Right ventricle myocardium superior (tissue), 1 donor: Measurements from ENCODE around the gene DOK7. TPM values are rescaled to one million over a fixed set of nuclear protein-coding genes. Genes with fewer than 3 reads are reported as not detected.

Source experiments
- ATAC-seq: fragments of 200-7000 bp; cut with Tn5 transposase; one replicate; pipeline ENCODE4 v1.9.1; 2020; ENCODE audit warnings: mild to moderate bottlenecking; ENCODE audit not compliant: poor library complexity
- DNase-seq: peaks from one replicate; pipeline ENCODE4 v3.0.0-alpha.2; 2020
- intact Hi-C: fragments of 100-400 bp; cut with DNase I; formaldehyde crosslinking; loops from one replicate; pipeline ENCODE4 v1.11.2; 2022
- total RNA-seq: library from RNA; stranded (reverse); fragmentation: NEBNext Ultra II Directional; extraction: Animal tissue kit (Norgen Biotek cat#: 25700); gene quantifications from one replicate; pipeline ENCODE4 v1.2.1, GENCODE V29; 2021
- donor health status: DM: no; HTN: yes; CAD: no; lungs with severe emphysema.

Gene DOK7
- total RNA-seq, 1 donor from 2014 or later, result 33.7 TPM

GRCh38 chr4:3521621-3522325 is 58.7 kb downstream of the DOK7 start:
- ATAC-seq (no peak), DNase-seq (no peak)
- intact Hi-C loops, result no loop called here

DNA sequence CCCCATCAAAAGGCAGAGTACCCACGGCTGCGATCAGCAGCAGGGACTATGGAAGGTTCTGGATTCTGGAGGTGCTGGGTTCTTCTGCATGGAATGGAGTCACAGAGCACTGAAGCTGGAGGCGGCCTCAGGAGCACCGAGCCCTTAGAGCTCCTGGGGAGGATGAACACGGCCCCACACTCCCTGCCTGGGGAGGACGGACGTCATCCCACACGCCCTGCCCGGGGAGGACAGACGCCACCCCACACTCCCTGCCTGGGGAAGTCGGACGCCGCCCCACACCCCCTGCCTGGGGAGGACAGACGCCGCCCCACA is 59.2 kb downstream of the DOK7 start:
- no peak for DNase-seq
- no peak for ATAC-seq
- intact Hi-C loops, result no loop called here

- ATAC-seq (no peak), DNase-seq (no peak)
- intact Hi-C loops, result no loop called here
Observed at GRCh38 chr4:3522651-3523050, 59.5 kb downstream of the DOK7 start.

DNA sequence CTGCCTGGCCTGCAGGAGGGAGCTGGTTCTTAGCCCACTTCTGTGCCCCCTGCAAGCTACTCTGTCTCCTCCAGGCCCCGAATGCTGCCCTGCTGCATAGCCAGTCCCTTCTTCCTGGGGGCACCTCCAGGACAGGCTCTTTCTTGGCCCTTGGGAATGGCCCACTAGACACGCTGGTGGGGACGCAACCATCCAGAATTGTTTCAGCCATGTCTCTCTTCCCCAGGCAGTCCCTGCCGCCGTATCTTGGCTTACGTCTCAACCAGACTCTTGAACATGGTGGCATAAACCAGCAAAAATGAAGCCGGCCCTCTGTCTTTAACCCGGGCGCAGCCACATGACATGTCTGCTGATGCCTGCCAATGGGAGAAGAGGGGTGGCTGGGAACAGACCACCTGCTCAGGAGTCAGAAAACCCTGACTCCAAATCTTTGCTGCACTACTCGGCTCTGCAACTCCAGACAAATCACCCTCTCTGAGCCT is 60.1 kb downstream of the DOK7 start:
- no peak for DNase-seq
- ATAC-seq, result no peak
- intact Hi-C loops, result no loop called here

- DNase-seq, result no peak
Observed at GRCh38 chr4:3523628-3524221, 60.6 kb downstream of the DOK7 start.

GRCh38 chr4:3524349-3524748 is 61.2 kb downstream of the DOK7 start:
- DNase-seq (no peak), ATAC-seq (no peak)
- intact Hi-C loops, result no loop called here

More at GRCh38 chr4:3523628-3524221, 60.6 kb downstream of the DOK7 start:
- no peak for ATAC-seq
- intact Hi-C loops, result no loop called here

- DNase-seq (no peak), ATAC-seq (no peak)
- intact Hi-C loops, result no loop called here
Observed at GRCh38 chr4:3524920-3525319, 61.8 kb downstream of the DOK7 start.

DNA sequence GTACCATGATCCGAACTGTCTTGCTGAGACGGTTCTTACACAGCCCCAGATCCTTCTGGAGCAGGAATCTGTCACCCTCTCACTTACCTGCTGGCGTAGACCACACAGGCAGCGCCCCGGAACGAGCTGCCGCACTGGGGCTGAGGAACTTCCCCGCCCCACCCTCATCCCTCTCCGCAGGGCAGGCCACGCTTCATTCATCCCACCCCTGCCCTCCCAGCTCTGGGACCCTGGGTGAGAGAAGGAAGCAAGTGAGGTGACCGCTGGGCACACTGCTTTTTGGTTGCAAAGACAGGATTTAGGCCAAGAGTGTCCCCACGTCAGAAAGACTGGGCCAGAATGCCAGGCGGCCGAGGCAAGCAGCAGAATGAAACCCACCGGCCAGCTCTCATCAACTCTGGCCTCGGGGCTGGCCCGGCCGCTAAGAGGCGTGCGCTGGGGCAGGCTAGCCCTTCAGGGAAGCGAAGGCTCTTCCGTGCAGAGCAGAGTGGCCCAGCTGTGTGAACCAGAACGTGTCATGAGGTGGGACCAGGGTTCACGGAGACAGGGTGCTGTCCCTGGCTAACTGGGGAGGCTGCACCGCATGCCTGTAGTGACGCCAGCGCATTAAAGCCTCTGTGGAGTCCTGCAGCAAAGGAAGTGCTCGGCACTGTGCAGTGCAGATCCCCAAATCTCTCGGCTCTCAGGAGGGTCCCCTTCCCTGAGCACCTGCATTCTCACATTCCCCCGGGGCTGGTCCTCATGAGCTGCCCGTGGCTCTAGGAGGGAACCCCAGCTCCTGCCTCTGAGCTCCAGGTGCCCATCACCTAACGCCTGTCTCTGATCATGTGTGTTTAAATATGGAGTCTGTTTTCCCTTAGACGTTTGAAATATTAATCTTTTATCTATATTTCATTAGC is 62.7 kb downstream of the DOK7 start:
- intact Hi-C loops, result no loop called here
- ATAC-seq (no peak), DNase-seq (no peak)

- intact Hi-C loops, result no loop called here
- DNase-seq (no peak), ATAC-seq (no peak)
Observed at GRCh38 chr4:3526456-3526855, 63.4 kb downstream of the DOK7 start.

DNA sequence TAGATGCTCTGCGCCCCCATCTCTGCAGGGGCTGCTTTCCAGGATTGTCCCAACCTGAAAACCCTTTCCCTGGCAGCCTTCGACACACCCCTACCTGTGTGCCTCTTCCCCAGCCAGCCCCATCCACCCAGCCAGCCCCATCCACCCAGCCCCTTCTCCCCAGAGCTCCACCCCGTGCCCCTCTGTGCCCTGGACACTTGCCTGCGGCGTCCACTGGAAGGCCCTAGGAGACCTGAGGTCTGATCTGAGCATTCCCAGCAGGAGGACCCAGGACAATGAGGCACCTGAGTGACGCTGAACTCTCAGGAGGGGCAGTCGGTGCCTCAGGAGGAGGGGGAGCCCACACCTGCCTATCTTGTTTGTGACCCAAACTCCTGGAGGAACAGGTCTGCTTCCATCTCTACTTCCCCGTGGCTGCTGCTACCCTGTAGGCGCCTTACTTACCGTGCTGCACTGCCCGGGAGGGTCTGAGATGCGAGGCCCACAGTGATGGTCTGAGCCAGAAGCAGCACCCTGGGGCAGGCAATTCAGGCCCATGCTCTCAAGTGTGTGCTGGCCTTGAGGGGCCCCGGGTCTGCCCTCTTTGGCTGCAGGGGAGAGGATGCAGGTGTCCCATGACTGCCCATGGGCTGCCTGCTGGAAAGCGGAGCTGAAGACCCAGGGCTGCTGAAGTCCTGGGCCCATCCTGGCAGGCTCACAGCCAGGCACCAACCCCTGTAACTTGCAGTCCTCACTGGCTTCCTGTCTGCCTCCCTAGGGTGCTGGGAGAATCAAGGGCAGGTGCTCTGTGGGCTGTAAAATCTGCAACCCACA is 64.2 kb downstream of the DOK7 start:
- DNase-seq (no peak), ATAC-seq (no peak)
- intact Hi-C loops, result no loop called here

- ATAC-seq (no peak), DNase-seq (peak; percentile 42)
- intact Hi-C loops, result no loop called here
Observed at GRCh38 chr4:3527914-3528876, 65.1 kb downstream of the DOK7 start.

GRCh38 chr4:3529363-3529762 is 66.3 kb downstream of the DOK7 start:
- intact Hi-C loops, result no loop called here
- DNase-seq (peak; percentile 77), ATAC-seq (no peak)

DNA sequence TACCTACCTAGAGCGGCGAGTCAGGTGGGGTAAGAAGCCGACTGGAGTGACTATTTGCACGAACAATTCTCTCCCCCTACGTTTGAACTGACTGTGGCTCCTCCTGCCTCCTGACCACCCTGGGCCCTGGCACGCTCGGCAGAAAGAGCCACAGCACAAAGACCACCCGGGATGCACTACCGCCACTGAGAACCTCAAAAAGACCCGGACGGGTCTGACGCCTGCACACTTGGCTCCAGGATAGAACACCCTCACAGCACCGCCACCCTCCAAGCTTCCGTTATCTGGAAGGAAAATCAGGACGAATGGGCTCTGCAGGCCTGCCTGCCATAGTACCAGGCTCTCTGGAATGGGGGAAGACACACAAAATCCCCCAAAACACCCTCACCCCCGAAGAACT is 66.9 kb downstream of the DOK7 start:
- no peak for DNase-seq
- intact Hi-C loops, result no loop called here

DNA sequence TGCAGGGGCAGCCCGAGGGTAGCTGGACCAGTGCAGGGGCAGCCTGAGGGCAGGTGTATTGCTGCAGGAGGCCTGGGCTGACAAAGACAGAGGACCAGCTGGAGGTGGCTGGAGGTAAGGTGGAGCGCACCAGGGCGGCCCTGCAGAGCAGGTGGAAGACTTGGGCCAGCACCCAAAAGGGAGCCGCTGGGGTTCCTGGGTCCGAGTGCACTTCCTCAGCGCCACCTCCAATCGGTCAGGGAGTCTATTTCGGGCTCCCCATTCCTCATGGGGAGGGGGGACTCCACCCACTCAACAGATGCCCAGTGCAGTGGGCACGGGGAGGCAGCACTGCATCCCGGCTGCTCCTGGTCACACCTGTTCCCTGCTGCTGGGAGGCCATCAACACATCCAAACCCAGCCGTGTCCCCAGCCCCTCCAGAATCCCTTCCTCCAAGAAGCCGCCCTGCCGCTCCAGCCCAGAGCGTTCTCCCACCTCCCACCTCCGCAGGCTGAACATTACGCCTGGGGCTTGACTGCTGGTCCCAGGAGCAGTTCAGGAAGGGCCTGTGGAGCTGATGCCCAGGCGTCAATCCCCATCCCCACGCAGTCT is 67.7 kb downstream of the DOK7 start:
- intact Hi-C loops, result no loop called here
- DNase-seq (no peak), ATAC-seq (no peak)

More for the DNA sequence above, 66.9 kb downstream of the DOK7 start:
- ATAC-seq, result no peak

DNA sequence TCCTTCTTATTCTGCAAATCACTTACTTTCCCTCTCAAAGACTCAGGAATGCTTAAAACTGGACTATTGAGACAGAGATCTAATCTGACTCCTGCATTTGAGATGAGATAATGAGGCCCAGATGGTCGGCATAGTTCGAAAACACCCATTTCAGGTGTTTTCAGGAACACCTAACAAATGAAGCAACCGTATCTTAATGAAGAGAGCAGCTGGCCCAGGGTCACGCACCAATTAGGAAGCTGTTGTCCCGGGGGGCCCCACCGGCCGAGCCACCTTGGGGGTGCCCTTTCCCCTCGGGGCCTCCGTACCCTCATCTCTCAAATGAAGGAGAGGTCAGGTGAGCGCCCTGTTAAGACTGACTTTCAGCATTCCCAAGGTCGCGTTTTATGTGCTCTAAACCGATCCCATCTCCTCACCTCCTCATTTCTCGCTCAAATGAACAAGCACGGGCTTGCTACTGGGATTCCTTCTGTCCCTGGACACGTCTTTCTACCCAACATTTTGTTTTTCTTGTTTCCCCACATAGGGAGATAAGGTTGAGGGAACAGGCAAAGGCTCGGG is 68.3 kb downstream of the DOK7 start:
- intact Hi-C loops, result no loop called here
- peak; percentile 2 for ATAC-seq
- DNase-seq, result no peak

GRCh38 chr4:3531879-3532750 is 69.0 kb downstream of the DOK7 start, which contains the start of gene LRPAP1:
Gene LRPAP1 (minus strand): TSS chr4:3532422. CDS start chr4:3532412, 10 bp downstream.
- DNase-seq (peak; percentile 96), ATAC-seq (peak; percentile 97)
- intact Hi-C loops, result no loop called here
